Dendritic cell treated with granulocyte-macrophage colony-stimulating factor and Interleukin-4, amounts not matched to agents 40 ng/mL and 50 ng/mL, for 4 days (primary cell): Measurements from ENCODE around the gene CIITA.

Experiments
- H3K27ac Mint-ChIP-seq: one replicate; pipeline ENCODE4 v1.8.0; 2022; ENCODE audit warnings: mild to moderate bottlenecking, mixed read lengths
- H3K27me3 Mint-ChIP-seq: one replicate; pipeline ENCODE4 v1.8.0; 2022; ENCODE audit warnings: mild to moderate bottlenecking, mixed read lengths
- H3K36me3 Mint-ChIP-seq: one replicate; pipeline ENCODE4 v1.8.0; 2022; ENCODE audit warnings: low read depth, mixed read lengths
- H3K4me1 Mint-ChIP-seq: one replicate; pipeline ENCODE4 v1.8.0; 2022; ENCODE audit warnings: low read depth, mixed read lengths
- H3K4me3 Mint-ChIP-seq: one replicate; pipeline ENCODE4 v1.8.0; 2022; ENCODE audit warnings: mild to moderate bottlenecking, moderate library complexity, mixed read lengths
- H3K9me3 Mint-ChIP-seq: one replicate; pipeline ENCODE4 v1.8.0; 2022; ENCODE audit warnings: mixed read lengths
- intact Hi-C: fragments of 100-400 bp; cut with micrococcal nuclease; formaldehyde crosslinking; loops from one replicate; pipeline ENCODE4 v1.15.0; 2022

CIITA gene

DNA sequence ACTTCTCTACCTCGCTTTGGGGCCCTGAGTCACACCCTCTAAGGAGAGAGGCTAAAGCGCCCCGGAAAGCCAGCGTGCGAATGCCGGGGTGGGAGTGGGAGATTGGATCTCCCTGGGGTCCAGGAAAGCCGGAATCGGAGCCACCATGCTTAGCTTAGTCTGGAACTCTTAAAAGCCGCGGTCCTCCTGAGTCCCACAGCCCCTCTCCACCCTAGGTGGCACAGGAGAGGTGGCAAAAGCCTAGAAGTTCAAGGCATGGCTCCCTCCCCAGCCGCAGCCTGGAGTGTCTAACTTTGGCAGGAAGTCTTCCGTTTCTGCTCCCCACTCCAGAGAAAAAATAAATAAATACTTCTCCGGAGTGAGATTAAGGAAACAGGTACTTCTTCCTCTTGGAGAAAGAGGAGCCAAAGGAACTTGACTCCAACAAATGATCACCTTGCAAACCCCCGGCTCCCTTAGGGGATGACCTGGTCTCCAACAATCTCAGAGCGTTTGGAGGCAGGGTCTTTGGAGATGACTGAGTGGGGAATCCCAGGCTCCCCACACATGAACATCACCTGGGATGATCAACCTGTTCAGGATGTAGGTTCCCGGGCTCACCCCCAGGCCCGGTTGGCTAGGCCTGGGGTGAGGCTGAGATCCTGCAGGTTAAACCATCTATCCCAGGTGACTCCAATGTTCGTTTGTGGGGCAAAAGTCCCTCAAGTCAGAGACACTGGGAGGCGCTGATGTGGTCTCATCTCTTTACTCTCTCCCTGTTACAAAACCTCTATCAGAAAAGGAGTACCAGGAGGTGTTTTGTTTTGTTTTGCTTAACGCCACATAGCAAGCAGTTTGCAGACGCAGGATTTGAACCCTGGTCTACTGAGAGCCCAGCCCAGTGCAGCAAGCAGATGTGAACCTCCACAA, 2.9 kb downstream of the CIITA start:
- peaks cover 100% of the 10 kb centered on the region for H3K36me3 Mint-ChIP-seq

DNA sequence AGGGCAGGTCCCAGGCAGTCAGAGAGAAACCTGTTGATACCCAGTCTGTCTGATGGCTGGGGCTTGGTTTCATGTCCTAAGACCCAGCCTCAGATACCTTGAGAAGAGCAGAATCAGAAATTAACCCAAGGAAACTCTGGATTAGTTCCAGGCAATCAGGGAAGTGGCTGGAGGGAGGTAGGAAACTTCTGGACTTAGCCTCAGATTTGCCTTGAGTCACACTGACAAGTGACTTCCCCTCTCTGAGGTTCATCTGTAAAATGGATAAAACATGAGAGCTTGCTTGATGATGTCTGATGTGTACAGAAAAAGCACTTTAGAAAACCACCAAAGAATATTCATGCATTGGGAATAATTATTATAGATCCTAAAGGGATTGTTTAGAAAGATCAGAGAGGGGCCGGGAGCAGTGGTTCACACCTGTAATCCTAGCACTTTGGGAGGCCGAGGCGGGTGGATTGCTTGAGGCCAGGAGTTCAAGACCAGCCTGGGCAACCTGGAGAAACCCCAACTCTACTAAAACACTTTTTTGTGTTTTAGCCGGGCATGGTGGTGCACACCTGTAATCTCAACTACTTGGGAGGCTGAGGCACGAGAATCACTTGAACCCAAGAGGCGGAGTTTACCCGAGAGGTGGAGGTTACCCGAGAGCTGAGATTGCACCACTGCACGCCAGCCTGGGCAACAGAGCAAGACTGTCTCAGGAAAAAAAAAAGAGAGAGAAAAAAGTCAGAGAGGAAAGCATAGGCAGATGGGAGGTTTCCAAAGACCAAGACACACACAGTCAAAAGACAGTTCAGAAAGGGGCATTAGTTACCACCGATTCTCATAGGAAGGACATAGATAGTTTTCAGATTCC, 3.8 kb downstream of the CIITA start:
- Mint-ChIP-seq H3K9me3 (no peaks in the 10 kb centered on the region), H3K27ac (peak overlapping the region; percentile 92), H3K4me3 (peak overlapping the region; percentile 89), H3K36me3 (peaks cover 100% of the 10 kb centered on the region), H3K27me3 (no peaks in the 10 kb centered on the region), H3K4me1 (peaks cover 66% of the 10 kb centered on the region)
- intact Hi-C loops = loop anchor here (2.0 kb wide), 1 partner anchor 136 kb away; no protein-coding TSS in a partner anchor

More for the DNA sequence above, 2.9 kb downstream of the CIITA start:
- H3K4me3 Mint-ChIP-seq = peak overlapping the region; percentile 89
- peak overlapping the region; percentile 92 for H3K27ac Mint-ChIP-seq
- H3K27me3 Mint-ChIP-seq = no peaks in the 10 kb centered on the region
- no peaks in the 10 kb centered on the region for H3K9me3 Mint-ChIP-seq
- H3K4me1 Mint-ChIP-seq = peaks cover 66% of the 10 kb centered on the region
- intact Hi-C loops = loop anchor here (2.0 to 5.0 kb wide), 2 partner anchors 73 to 135 kb away; no protein-coding TSS in a partner anchor

DNA sequence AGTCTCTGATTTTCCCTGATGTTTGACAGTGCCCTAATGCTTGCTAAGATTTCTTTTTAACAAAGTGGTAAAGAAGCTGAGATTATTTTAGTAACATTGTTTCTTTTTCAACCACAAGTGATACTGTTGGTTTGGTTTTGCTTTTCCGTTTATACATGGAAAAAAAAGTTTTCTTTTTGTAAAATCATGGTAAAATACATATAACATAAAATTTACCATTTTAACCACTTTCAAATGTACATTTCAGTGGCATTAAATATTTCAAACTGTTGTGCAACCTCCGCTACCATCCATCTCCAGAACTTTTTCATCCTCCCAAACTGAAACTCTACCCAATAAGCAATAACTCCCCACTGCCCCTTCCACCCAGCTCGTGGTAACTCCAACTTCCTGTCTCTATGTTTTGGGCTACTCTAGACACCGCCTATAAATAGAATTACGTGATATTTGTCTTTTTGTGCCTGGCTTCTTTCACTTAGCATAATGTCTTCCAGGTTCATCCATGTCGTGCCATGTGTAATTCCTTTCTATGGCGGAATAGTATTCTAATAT, 4.6 kb downstream of the CIITA start:
- Mint-ChIP-seq H3K4me1 (peaks cover 66% of the 10 kb centered on the region), H3K27me3 (no peaks in the 10 kb centered on the region), H3K4me3 (peak overlapping the region; percentile 89), H3K9me3 (no peaks in the 10 kb centered on the region), H3K36me3 (peaks cover 100% of the 10 kb centered on the region), H3K27ac (peak overlapping the region; percentile 92)
- intact Hi-C loops = loop anchor here (2.0 kb wide), 1 partner anchor 137 kb away; no protein-coding TSS in a partner anchor

DNA sequence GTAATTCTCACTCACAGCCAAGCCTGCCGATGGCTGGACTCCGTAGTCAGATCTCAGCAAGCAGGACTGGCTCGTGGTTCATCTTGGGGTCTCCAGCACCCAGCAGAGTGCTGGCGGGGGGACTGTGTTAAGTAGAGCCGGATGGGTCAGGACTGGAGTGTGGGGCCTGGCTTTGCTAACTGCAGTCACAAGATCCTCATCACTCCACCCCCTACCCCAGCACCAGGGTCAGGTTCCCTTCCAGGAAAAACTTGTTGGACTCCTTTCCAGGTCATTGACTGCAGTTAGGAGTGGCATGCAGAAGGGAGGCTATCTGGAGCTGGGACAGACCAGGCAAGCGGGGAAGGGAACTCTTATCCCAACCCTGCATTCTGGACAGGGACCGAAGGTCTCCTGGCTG, 6.0 kb downstream of the CIITA start:
- H3K36me3 Mint-ChIP-seq = peaks cover 100% of the 10 kb centered on the region
- intact Hi-C loops = no loop called here
- peak overlapping the region; percentile 18 for H3K4me3 Mint-ChIP-seq
- H3K27ac Mint-ChIP-seq = peak overlapping the region; percentile 92
- no peaks in the 10 kb centered on the region for H3K9me3 Mint-ChIP-seq
- no peaks in the 10 kb centered on the region for H3K27me3 Mint-ChIP-seq
- H3K4me1 Mint-ChIP-seq = peaks cover 78% of the 10 kb centered on the region

DNA sequence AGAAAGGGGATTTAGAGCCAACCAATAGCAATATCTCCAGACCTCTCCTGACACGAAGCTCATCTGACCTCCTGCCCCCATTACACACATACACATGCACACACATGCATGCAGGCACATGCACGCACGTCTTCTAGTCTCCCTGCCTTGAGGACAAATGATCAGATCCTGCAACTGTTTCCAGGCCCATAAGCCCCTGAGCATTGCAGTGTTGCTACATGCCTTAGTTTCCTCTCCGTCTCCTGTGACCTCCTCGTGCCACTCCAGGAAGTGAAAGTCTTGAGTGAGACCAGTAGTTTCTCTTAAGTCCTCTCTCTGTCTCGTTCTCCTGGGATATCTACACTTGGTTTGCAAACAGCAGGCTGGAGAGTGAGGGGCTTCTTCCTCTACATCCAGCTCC, 8.2 kb downstream of the CIITA start:
- Mint-ChIP-seq H3K36me3 (peaks cover 100% of the 10 kb centered on the region), H3K27me3 (no peaks in the 10 kb centered on the region), H3K4me1 (peaks cover 100% of the 10 kb centered on the region), H3K9me3 (no peaks in the 10 kb centered on the region), H3K27ac (peak overlapping the region; percentile 92), H3K4me3 (peak overlapping the region; percentile 45)
- intact Hi-C loops = no loop called here

DNA sequence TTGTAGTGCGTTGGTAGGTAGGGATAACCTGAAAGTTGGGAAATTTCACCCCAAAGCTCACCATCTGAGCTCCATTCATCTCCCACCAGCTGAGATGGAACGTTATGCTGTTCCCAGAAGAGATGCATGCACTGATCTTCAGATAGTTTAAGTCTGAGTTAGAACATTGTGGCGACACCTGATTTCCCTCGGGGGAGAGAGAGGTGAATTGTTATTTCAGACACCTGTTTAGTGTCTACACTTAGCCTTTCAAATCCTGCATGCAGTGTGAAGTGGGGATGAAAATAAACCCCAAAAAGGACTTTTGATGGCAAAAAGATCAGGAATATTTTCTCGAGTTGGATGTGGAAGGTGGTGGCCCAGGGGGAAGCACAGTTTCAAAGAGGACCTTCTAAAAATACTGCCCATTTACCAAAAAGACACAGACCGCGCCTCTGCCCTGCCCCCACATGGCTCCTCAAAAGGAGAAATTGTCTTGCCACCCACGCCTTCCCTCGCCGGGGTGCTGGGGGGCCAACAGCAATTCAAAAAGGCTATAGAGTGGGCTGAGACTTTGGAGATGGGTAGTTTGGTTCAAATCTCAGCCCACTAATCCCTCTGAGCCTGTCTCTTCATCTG, 11.4 kb downstream of the CIITA start:
- Mint-ChIP-seq H3K36me3 (peaks cover 100% of the 10 kb centered on the region), H3K27me3 (no peaks in the 10 kb centered on the region), H3K27ac (peak overlapping the region; percentile 92), H3K9me3 (no peaks in the 10 kb centered on the region), H3K4me3 (peak overlapping the region; percentile 69), H3K4me1 (peaks cover 100% of the 10 kb centered on the region)
- intact Hi-C loops = no loop called here

DNA sequence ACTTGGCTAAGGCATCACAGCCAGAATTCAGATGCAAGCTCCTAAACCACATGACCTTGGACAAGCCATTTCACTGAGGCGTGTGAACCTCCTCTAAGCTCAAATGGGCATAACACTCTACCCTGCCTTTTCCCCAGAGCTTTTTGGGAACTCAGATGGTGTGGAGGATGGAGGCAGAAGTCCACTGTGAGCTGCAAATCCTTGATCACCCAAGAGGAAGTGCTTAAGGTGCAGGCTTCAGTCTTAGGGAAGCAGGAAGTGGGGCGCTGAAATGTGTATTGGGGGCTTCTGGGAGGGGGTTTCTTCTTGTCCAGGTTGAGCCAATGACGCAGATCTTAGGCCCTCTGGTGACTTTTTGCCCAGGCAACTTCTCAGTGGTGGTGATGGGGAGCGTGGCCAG, 12.9 kb downstream of the CIITA start:
- Mint-ChIP-seq H3K27ac (peak overlapping the region; percentile 92), H3K27me3 (no peaks in the 10 kb centered on the region), H3K4me1 (peaks cover 97% of the 10 kb centered on the region), H3K4me3 (peak overlapping the region; percentile 69), H3K36me3 (peaks cover 100% of the 10 kb centered on the region), H3K9me3 (no peaks in the 10 kb centered on the region)
- intact Hi-C loops = no loop called here

DNA sequence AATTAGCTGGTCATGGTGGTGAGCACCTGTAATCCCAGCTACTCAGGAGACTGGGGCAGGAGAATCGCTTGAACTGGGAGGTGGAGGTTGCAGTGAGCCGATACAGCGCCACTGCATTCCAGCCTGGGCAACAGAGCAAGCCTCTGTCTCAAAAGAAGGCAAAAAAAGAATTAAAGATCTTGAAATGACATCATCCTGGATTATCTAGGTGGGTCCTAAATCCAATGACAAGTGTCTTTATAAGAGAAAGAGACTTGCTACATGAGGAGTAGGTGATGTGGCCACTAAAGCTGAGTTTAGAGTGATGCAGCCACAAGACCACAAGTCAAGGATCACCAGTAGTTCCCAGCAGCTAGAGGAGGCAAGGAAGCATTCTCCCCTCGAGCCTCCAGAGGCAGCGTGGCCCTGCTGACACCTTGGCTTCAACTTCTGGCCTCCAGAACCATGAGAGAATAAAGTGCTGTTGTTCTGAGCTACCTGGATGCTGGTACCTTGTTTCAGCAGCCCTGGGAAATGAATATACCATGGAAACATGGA, 15.8 kb downstream of the CIITA start:
- H3K9me3 Mint-ChIP-seq = no peaks in the 10 kb centered on the region
- peak overlapping the region; percentile 92 for H3K27ac Mint-ChIP-seq
- no peaks in the 10 kb centered on the region for H3K27me3 Mint-ChIP-seq
- peak overlapping the region; percentile 82 for H3K4me3 Mint-ChIP-seq
- peaks cover 97% of the 10 kb centered on the region for H3K4me1 Mint-ChIP-seq
- peaks cover 100% of the 10 kb centered on the region for H3K36me3 Mint-ChIP-seq
- intact Hi-C loops = no loop called here

DNA sequence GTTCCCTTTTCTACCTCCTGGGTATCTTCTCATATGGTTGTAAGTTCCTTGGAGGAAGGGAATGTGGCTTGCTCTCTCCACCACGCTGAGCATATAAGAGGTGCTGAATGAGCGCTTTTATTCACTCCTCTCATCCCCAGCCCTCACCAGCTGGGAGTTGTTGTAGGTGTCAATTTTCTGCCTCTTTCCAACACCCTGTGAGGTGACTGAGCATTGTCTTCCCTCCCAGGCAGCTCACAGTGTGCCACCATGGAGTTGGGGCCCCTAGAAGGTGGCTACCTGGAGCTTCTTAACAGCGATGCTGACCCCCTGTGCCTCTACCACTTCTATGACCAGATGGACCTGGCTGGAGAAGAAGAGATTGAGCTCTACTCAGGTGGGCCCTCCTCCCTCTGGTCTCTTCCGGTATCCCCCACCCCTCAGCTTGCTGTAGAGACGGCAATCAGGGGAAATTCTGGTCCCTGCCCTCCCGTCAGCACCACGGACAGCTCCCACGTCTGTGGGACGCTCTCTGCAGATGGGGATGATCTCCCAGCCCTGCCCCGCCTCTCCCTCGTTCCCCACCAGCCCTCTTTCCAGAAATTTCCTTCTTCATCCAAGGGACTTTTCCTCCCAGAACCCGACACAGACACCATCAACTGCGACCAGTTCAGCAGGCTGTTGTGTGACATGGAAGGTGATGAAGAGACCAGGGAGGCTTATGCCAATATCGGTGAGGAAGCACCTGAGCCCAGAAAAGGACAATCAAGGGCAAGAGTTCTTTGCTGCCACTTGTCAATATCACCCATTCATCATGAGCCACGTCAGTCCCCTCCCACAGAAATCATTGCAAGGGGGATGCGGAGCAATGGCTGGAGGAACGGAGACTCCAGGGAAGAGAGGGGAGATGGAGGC, 18.3 kb downstream of the CIITA start:
- peak overlapping the region; percentile 85 for H3K27ac Mint-ChIP-seq
- peaks cover 100% of the 10 kb centered on the region for H3K36me3 Mint-ChIP-seq
- peaks cover 97% of the 10 kb centered on the region for H3K4me1 Mint-ChIP-seq
- H3K9me3 Mint-ChIP-seq = no peaks in the 10 kb centered on the region
- intact Hi-C loops = no loop called here
- H3K4me3 Mint-ChIP-seq = peak overlapping the region; percentile 35
- no peaks in the 10 kb centered on the region for H3K27me3 Mint-ChIP-seq

DNA sequence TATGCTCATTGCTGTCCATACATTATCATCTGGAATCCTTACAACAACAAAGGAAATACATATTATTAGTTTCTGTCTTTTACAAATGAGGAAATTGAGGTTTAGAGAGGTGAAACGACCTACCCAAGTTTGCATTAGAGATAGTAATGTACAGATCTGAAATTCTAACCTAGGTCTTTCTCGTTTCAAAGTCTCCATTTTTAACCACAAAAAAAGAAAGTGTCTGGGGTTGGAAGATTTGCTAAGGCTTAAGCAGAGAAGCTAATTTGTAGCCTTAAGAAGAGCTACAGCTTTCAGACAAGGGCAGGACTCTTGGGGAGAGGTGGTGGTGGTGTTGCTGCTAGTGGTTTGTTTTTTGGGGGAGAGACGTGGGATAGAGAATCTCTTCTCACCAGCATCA, 19.2 kb downstream of the CIITA start:
- Mint-ChIP-seq H3K36me3 (peaks cover 100% of the 10 kb centered on the region), H3K27ac (peak overlapping the region; percentile 85), H3K27me3 (no peaks in the 10 kb centered on the region), H3K9me3 (no peaks in the 10 kb centered on the region), H3K4me3 (peak overlapping the region; percentile 35), H3K4me1 (peaks cover 96% of the 10 kb centered on the region)
- intact Hi-C loops = no loop called here

DNA sequence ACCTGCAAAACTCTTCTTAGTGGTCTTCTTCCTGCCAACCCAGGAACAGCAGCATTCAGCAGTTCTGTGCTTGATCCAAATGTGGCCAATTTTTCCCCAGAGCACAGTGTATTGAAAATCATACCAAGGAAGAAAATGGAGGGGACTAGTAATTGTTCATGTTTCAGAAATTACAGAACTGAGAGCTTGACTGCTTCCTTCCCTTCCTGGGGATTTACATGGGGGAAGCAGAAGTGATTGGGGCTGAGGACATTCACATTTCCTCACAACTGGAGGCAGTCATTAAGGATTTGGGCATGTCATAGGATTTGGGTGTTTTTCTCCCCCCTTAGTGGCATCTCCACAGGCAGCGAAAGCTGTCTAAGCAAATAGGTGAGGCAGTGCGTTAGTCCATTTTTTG, 19.7 kb downstream of the CIITA start:
- no peaks in the 10 kb centered on the region for H3K9me3 Mint-ChIP-seq
- H3K27me3 Mint-ChIP-seq = no peaks in the 10 kb centered on the region
- H3K27ac Mint-ChIP-seq = peak overlapping the region; percentile 85
- peak overlapping the region; percentile 35 for H3K4me3 Mint-ChIP-seq
- H3K4me1 Mint-ChIP-seq = peaks cover 96% of the 10 kb centered on the region
- H3K36me3 Mint-ChIP-seq = peaks cover 100% of the 10 kb centered on the region
- intact Hi-C loops = no loop called here

DNA sequence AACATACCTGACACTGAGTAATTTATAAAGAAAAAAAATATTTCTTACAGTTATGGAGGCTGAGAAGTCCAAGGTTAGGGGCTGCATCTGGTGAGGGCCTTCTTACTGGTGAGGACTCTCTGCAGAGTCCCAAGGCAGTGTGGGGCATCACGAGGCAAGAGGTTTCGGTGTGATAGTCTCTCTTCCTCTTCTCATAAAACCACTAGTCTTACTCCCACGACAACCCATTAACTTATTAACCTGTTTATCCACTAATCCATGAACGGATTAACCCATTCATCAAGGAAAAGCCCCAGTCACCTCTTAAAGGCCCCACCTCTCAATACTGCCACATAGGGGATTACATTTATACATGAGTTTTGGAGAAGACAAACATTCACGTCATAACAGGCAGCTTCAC, 20.1 kb downstream of the CIITA start:
- H3K4me1 Mint-ChIP-seq = peaks cover 95% of the 10 kb centered on the region
- H3K36me3 Mint-ChIP-seq = peaks cover 100% of the 10 kb centered on the region
- H3K4me3 Mint-ChIP-seq = peak overlapping the region; percentile 32
- H3K9me3 Mint-ChIP-seq = no peaks in the 10 kb centered on the region
- peak overlapping the region; percentile 85 for H3K27ac Mint-ChIP-seq
- no peaks in the 10 kb centered on the region for H3K27me3 Mint-ChIP-seq
- intact Hi-C loops = no loop called here
